ENCODE measurements around the gene ADAMTS18.

The ADAMTS18 gene

DNA sequence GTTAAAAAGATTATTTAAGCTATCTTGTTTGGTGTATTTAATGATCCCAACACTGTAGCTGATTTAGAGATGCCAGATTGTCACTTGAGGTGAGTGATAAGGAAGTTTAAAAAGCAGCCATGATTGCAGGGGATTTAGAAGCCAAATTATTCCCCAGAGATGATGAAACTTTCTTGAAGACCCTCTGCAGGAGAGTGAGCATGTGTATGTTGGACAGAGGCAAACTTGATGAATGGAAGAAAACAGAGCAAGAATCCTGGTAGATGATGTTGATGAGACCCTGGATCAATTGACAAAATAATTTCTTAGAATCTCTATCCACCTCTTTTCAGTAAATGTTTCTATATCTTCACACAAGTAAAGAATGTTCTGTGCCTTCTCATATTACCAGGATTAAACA, 14.4 kb upstream of the ADAMTS18 start:
- TF ChIP-seq, protein P1, sequence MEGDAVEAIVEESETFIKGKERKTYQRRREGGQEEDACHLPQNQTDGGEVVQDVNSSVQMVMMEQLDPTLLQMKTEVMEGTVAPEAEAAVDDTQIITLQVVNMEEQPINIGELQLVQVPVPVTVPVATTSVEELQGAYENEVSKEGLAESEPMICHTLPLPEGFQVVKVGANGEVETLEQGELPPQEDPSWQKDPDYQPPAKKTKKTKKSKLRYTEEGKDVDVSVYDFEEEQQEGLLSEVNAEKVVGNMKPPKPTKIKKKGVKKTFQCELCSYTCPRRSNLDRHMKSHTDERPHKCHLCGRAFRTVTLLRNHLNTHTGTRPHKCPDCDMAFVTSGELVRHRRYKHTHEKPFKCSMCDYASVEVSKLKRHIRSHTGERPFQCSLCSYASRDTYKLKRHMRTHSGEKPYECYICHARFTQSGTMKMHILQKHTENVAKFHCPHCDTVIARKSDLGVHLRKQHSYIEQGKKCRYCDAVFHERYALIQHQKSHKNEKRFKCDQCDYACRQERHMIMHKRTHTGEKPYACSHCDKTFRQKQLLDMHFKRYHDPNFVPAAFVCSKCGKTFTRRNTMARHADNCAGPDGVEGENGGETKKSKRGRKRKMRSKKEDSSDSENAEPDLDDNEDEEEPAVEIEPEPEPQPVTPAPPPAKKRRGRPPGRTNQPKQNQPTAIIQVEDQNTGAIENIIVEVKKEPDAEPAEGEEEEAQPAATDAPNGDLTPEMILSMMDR (IDR thresholded peaks at IDR 0.05; ENCODE audit: low read depth, low read length, missing control alignments) = no peak
- DNase-seq (ENCODE audit: extremely low read depth, low read depth) = no peak
- H3K4me3 ChIP-seq (replicated peaks; ENCODE audit: low read depth, low read length) = no peak overlapping the region

DNA sequence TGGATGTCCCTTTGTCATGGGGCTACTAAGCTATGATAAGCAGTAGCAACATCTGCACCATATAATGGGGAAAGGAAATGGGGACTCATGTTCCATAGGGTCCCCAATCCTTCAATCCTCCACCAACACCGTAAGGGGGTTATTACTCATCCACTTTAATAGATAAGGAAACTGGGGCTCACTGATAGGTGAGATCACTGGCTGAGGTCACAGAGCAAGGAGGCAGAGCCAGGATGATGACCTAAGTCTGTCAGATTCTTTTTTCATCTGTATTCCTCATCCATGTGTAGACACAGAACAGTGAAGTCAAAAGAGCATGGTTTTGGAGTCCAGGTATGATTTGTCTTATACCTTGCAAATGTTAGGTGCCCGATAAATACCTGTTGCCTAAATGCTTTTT, 10.5 kb upstream of the ADAMTS18 start:
- H3K4me3 ChIP-seq (replicated peaks; ENCODE audit: low read depth, low read length) = no peak overlapping the region
- DNase-seq (ENCODE audit: extremely low read depth, low read depth) = no peak

DNA sequence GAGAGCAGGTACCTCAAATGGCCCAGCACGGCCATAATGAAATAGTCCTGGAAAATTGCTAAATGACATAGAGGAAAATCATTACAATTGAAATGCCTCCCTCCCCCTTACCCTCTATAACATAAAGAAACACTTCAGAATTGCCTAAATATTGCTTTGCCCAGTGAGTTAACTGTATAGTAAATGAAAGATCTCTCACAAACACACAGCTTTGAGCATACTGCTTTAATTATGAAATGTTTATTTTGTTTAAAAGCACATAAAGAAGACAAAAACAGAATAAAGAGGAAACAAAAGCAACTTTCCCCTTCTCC, 9.3 kb upstream of the ADAMTS18 start:
- TF ChIP-seq, protein P1 (IDR thresholded peaks at IDR 0.05; ENCODE audit: low read depth, low read length, missing control alignments) = no peak
- DNase-seq (ENCODE audit: extremely low read depth, low read depth) = no peak
- H3K4me3 ChIP-seq (replicated peaks; ENCODE audit: low read depth, low read length) = no peak overlapping the region

More for the DNA sequence above, 10.5 kb upstream of the ADAMTS18 start:
- TF ChIP-seq, protein P1 (IDR thresholded peaks at IDR 0.05; ENCODE audit: low read depth, low read length, missing control alignments) = no peak

DNA sequence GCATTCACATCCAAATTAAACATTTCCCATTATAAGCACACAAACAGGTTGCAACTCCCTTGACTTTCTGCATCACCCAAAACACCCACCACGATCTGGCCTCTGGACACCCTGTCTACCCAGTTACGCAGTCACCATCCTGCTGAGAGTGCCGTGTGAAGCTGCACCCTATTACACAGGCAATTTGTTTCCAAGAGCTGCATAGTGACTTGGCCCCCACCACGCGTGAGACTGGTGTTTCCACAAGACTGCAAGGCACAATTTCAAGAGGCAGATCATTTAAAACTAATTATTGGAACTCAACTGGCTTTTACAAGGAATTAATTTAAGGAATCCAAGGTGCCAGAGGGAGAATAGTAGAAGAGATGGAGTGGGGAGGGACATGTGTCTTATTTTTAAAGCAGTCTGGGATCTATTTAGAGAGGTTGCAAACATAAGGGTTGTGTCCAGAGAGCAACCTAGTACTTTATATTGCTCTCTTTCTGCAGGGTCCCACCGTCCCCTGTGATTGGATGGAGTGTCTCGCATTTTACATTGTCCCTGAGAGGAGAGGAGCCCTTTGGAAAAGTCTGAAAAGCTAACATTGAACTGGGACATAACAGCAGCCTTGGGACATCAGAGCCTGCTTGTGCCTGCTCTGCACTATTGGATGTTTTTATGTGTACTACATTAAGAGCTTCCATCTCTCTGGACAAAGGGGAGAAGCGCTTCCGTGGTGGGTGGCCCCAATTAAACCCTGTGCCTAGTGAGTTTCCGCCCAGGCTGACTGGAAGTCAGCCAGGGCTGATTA, 8.7 kb upstream of the ADAMTS18 start:
- TF ChIP-seq, protein P1 (IDR thresholded peaks at IDR 0.05; ENCODE audit: low read depth, low read length, missing control alignments) = no peak
- DNase-seq (ENCODE audit: extremely low read depth, low read depth) = no peak
- no peak overlapping the region for H3K4me3 ChIP-seq (replicated peaks; ENCODE audit: low read depth, low read length)

DNA sequence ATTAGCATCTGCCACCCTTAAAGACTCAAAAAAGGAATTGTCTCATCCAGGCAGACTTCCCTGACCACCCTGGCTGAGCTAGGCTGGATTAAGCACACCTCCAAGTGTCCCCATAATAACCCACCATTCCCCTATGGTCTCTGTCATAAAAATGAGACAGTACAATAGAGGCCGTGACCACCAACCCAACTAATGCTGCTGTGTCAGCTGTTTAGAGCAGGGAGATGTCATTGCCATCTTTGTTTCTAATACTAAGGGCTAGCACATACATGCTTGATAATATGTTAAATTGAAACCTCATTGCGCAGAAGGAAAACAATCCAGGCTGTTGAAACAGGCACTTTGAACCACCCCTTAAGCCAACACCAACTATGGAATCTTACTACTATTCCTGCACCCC, 7.2 kb upstream of the ADAMTS18 start:
- no peak for DNase-seq (ENCODE audit: extremely low read depth, low read depth)
- TF ChIP-seq, protein P1 (IDR thresholded peaks at IDR 0.05; ENCODE audit: low read depth, low read length, missing control alignments) = no peak
- no peak overlapping the region for H3K4me3 ChIP-seq (replicated peaks; ENCODE audit: low read depth, low read length)

DNA sequence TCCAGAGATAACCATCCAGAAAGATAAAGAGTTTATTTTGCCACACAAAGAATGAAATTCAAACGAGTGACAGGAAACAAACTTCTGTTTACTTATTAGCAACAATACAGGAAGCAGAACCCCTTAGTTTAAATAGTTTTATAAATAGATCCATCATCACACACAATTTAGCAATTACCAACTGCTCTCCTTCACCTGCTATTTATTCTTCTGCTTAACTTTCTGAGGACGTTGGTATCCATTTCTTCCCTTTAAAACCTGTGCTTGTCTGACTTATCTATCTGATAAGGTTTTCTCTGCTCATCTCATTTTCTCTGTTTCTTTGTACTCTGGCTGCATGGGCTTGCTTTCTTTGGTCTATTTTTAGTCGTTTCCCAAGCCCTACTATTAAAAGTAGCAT, 4.3 kb upstream of the ADAMTS18 start:
- no peak overlapping the region for H3K4me3 ChIP-seq (replicated peaks; ENCODE audit: low read depth, low read length)
- TF ChIP-seq, protein P1 (IDR thresholded peaks at IDR 0.05; ENCODE audit: low read depth, low read length, missing control alignments) = no peak
- DNase-seq (ENCODE audit: extremely low read depth, low read depth) = no peak

DNA sequence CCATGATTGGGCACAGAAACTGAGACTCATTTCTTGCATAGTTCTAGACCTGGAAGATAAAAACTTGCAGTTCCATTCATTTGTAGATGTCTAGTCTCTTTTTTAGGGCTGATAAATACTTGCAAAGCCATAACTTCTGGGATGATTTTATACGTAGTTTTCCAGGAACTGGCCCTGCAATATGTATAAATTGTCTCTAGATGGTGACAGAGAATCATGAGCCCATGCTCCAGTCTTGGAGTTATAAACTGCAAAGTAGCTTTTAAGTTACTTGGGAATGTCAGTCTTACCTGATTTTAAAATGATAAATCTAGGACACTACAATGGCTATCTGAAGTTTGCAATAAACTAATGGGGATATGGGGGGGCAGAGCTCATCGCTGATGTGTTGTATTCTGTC, 3.0 kb upstream of the ADAMTS18 start:
- H3K4me3 ChIP-seq (replicated peaks; ENCODE audit: low read depth, low read length) = no peak overlapping the region
- TF ChIP-seq, protein P1 (IDR thresholded peaks at IDR 0.05; ENCODE audit: low read depth, low read length, missing control alignments) = no peak
- DNase-seq (ENCODE audit: extremely low read depth, low read depth) = no peak
